GM21737 (cell line): ENCODE data around the gene TAF8.
"Not testable (repeated sequence)": the region's sequence is repeated elsewhere in the genome, so short reads cannot be mapped to it uniquely, and the experiment has no call there.

ENCODE experiments used
- ATAC-seq: cut with Tn5 transposase; IDR thresholded peaks from one replicate; pipeline ENCODE4 v1.9.1; 2021; ENCODE audit warnings: mild to moderate bottlenecking, moderate library complexity; ENCODE audit not compliant: unreplicated experiment

Gene TAF8

GRCh38 chr6:42050297-42051267 lies at the start of gene TAF8:
Gene TAF8, plus strand, starts transcription at chr6:42050524. Its CDS starts 18 bp downstream, at chr6:42050542.
- ATAC-seq = peak; percentile 67

DNA sequence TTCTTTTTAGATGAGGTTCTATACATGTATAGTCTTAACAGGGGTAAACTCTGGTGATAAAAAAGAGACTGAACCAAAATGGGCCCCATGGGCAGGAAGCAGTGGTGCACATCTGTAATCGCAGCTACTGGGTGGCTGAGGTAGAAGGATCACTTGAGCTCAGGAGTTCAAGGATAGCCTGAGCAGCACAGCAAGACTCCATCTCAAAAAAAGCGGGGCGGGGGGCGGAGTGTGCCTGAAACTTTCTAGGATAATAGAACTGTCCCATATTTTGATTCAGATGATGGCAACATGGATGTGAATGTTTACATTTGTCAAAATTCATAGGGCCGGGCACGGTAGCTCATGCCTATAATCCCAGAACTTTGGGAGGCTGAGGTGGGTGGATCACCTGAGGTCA lies 48.8 kb upstream of the TAF8 start:
- ATAC-seq = no peak

- ATAC-seq = not testable (repeated sequence)
Observed at GRCh38 chr6:42003658-42004057, 46.7 kb upstream of the TAF8 start.

DNA sequence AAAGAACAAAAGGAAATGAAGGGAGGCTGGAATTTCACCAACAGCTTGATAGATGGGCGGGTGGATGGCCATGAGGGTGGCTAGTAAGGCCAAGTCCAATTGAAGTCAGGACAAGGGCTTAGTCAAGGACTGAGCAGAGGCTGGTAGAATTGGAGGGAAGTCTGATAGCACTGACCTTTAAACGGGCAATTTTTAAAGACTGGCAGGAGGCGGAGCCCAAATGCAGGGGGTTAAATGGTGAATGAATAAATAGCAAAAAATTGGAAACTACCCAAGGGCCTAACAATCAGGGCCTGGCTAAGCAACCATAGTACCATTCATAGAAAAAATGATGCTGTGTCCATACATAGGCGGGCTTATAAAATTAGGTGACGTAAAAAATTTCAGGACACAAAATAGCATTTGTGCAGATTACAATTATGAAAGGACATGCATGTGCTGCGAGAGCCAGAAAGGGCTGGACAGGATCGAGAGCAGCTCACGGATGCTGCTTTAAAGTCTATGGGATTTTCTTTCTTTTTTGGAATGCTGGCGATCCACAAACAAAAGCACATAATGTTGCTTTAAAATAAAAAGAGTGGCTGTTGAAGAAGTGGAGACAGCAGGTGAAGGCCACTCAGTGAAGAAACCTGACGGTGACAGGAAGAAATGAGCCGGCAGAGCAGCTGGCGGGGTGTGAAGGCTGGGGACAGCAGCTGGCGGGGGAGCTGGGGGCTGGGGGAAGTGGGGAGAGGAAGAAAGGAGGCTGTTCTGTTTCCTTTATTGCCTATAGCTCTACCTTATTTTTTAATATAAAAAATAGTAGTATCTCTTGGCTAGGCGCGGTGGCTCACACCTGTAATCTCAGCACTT lies 42.8 kb upstream of the TAF8 start:
- ATAC-seq = no peak

DNA sequence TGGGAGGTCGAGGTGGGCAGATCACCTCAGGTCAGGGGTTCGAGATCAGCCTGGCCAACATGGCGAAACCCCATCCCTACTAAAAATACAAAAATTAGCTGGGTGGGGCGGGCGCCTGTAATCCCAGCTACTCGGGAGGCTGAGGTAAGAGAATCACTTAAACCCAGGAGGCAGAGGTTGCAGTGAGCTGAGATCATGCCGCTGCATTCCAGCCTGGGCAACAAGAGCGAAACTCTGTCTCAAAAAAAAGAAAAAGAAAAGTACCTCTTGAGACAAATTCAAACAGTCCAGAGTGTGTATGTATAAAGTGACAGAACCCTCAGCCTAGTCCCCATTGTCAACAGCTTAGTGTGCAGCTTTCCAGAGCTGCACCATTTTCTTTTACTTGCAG lies 42.2 kb upstream of the TAF8 start:
- ATAC-seq = not testable (repeated sequence)

DNA sequence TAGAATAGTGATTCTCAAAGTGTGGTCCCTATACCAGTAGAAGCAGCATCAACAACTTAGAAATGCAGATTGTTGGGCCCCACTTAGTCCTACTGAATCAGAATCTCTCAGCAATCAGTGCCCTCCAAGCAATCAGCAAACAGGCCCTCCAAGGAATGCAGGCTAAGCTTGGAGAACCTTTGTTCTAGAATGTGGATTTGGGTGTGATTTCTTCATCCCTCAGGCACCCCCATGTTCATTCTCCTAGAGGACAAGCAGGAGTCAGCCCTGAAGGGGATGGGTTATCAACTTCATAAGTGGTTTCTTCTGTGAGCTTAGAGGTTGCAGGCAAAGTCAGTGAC lies 40.5 kb upstream of the TAF8 start:
- ATAC-seq = no peak

GRCh38 chr6:42010185-42010891 lies 40.0 kb upstream of the TAF8 start:
- peak; percentile 42 for ATAC-seq

DNA sequence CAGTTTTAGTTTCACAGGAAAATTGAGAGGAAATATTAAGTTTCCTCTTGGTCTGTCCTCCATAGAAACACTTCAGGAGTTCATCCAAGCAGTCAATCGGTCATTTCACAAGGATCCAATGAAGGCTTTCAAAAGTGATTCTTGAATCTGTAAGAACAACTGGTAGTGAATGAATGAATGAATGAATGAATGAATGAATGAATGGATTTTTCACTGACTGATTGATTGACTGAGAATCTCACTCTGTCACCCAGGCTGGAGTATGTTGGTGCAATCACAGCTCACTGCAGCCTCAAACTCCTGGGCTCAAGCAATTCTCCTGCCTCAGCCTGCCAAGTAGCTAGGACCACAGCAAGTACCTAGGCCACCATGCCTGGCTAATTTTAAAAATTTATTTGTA lies 39.4 kb upstream of the TAF8 start:
- ATAC-seq = no peak

GRCh38 chr6:42012501-42013133 lies 37.7 kb upstream of the TAF8 start:
- ATAC-seq = no peak

GRCh38 chr6:42013134-42013516 lies 37.2 kb upstream of the TAF8 start:
- no peak for ATAC-seq

DNA sequence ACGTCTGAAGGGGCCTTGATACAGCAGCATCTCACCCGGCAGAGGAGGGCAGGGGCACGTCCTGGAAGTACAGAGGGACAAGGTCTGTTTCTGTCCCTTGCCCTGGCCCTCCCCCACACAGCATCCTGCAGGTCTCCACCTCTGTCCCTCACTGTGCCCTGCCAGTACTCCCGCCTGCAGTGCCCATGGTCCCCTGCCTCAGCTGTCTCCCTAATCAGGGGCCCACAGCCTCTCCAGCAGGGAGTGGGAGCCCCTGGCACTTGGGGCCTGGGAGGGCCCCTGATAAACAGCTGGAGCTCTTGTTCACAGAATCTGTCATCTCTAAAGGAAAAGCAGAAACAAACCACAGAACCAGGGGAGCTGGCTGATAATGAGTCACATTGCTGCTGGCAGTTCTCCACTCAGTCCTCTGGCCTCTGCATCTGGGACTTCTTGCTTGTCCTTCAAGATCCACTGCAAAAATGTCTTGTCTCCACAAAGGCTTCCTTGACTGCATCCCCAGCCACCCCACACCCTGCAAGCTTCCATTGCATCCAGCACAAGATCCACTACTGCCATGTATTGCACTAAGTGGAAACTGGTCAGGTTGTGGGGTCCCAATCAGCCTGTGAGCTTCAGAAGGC lies 33.2 kb upstream of the TAF8 start:
- ATAC-seq = no peak

GRCh38 chr6:42020967-42021366 lies 29.4 kb upstream of the TAF8 start:
- no peak for ATAC-seq

- peak; percentile 35 for ATAC-seq
Observed at GRCh38 chr6:42021847-42022754, 28.2 kb upstream of the TAF8 start.

DNA sequence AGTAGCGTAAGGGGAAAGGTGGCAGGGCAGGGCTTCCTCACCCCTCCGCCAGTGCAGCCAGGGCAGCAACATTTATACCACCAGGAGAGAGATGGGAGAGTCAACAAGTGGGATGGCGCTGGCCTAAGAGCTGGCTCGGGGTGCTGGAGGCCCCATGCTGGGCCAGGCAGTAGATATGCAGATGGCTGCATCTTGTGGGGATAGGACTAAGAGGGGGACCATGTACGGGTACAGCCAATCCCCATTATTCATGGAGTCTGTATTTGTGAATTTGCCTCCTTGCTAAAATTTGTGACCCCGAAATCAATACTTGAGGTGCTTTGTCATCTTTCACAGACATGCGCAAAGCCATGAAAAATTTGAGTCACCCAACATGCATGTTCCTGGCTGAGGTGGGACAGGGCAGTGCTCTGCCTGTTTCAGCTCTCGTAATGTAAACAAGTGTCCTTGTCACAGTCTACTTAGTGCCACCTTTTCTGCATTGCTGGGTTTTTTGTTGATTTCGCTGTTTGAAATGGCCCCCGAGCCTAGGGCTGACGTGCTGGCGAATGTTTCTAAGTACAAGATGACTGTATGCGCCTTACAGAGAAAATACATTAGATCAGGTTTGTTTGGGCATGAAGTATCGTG lies 27.5 kb upstream of the TAF8 start:
- no peak for ATAC-seq

DNA sequence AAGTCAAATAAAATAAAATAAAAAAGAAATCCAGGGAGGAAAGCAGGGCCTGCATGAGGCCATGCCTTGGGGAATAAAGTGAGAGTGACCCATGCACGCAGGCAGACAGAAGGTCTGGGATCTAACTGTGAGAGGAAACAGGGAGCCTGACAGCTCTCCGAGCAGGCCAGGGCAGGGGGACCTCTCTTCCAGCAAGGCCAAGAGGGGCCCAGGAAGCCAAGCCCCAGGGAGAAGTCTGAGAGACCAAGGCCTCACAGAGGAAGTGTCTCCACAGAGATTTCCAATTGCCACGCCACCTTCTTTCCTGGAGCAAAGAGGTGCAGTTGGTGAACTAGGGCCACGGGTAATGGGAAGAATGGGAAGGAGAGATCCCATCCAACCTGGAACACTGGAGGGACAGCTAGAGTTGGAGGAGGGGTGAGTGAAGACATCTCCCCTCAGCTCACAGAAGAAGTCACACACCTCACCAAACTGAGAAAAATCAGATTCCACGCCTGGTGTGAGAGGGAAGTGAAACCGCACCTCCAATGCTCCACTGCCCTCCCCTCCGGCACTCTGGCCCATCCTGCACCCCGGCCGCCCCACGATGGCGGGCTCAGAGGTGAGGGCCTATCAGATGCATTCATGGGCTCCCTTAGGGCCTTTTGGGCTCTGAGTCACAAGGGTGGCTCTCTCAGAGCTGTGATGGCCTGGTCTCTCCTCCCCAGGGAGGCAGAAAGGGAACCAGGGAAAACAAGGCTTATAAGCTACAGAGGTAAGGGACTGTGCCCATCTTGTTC lies 25.1 kb upstream of the TAF8 start:
- peak; percentile 53 for ATAC-seq

DNA sequence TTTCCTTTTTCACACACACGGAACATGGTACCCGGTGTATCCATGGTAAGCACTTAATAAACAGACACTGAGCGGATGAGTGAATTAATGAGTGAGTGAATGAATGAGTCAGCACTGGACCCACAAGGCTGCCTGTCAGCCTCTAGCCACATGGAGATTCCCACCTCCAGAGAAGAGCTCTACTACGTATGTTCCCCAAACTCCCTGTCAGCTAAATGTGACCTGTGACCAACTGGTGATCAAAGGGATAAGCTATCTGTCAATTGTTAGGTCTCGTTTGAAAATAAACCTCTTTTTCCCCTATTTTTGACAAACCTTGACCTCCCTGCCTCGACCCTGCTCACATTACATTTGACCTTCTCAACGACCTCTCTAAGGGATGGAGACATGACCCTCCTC lies 24.5 kb upstream of the TAF8 start:
- no peak for ATAC-seq

DNA sequence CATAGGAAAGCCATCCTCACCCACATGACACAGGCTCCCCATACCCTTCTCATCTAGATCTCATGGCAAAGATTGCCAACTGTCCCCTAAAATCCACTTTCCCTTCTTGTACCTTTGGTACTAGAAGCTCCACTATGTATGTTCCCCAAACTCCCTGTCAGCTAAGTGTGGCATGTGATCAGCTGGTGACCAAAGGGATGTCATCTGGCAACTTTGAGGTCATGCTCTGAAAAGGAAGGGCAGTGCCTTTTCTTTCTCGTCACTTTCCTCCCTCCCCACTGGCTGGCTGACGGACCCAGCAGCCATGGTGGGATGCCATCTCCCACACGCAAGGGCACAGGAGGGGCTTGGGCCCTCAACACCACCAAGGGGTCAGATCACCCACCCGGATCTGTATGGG lies 23.8 kb upstream of the TAF8 start:
- no peak for ATAC-seq
